GM21526 (cell line): ENCODE data around the gene ASTN2.

Source experiments
- ATAC-seq: cut with Tn5 transposase; IDR thresholded peaks from one replicate; pipeline ENCODE4 v1.9.1; 2021; ENCODE audit warnings: moderate library complexity; ENCODE audit not compliant: unreplicated experiment, low FRiP score

The ASTN2 gene

GRCh38 chr9:116436121-116436520 lies 978.7 kb downstream of the ASTN2 start:
- no peak for ATAC-seq

GRCh38 chr9:116435706-116436105 lies 979.2 kb downstream of the ASTN2 start:
- no peak for ATAC-seq

DNA sequence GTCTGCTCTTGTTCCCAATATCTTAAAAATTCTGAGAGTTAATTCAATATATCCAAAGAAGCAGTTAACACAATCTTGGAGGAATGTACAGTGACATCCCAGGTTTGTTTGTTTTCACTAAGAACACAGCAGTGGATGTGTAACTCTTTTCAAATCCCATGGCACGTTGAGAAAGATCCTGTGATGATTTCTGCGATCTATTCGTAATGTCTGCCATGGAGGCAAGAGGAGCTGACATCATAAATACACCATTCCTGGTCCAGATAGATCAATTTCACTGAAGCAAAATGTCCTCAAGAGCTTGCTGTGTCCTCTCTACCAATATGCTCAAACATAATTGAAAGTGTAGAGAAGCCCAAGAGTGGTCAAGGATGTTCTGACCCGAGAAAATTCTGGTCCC lies 980.5 kb downstream of the ASTN2 start:
- no peak for ATAC-seq

DNA sequence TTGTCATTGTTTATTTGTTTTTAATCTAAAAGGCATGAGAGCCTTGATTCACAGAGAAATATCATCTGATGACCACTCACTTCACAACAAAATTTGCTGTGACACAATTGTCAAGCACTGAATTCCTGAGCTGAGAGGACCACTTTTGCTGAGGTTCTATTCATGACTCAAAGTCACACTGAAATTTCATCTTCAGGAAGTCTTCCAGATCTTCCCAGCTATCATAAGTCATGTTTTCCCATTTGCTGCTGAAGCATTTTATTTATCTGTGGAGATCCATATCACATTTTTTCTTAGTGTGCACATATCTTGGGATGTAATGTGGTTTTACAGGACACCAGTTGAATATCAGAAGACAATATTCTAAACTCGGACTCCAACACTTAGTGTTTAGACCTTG lies 982.8 kb downstream of the ASTN2 start:
- no peak for ATAC-seq

DNA sequence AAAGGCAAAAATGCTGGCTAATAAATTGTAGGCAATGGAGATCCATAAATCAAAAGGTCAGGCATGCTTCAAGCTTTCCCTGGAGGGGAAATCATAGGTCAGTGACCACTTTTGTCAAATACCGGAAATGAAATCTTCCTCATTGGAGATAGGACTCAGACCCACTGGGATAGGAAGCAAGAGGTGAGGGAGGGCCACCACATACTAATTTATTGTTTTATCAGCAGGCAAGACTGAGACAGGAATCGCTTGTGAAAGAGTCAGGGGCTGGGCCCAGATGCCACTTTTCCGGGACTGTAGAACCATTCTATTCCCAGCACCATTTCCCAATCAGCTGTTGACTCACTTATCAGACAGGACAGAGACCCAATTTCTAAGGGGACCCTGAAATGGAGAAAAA lies 984.0 kb downstream of the ASTN2 start:
- no peak for ATAC-seq

- ATAC-seq, result no peak
These were observed 989.6 kb downstream of the ASTN2 start for GRCh38 chr9:116425244-116425643.

DNA sequence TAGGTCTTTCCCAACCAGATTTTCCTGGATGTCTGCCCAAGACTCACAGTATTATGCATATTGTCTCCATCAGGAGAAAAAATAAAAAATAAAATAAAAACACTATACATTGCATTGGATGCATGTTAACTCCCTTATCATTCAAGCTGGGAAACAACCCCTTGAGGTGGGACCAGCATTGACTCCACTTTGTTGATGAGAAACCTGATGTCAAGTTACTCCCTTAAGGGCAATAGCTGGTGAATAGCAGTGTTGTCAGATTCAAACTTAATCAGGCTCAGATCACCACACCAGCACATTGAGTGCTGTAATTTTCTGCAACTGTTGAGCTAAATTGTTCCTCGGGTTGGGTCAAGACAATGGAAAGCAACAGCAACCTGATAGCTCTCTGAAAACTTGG lies 991.7 kb downstream of the ASTN2 start:
- ATAC-seq, result no peak

- no peak for ATAC-seq
These were observed 992.5 kb downstream of the ASTN2 start for GRCh38 chr9:116422119-116422979.

GRCh38 chr9:116420993-116421538 lies 993.8 kb downstream of the ASTN2 start:
- no peak for ATAC-seq

GRCh38 chr9:116419181-116419580 lies 995.7 kb downstream of the ASTN2 start:
- no peak for ATAC-seq

DNA sequence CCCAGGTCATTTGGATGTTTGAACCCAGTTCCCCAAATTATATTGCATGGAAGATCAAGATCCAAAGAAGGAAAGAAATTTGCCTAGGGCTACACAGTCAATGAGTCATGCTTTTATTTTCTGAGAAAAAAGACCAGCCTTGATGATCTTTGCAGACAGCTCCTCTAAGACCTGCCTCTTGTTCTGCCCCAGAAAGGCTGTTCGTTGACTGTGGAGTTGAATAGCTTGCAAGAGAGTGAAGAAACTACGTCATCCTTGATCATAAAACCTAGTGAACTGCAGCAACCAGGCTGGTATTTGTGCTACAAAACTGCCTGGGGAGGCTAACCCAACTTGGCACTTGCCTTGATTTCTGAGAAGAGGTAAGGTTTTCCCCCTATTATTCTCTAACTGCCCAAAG lies 997.4 kb downstream of the ASTN2 start:
- no peak for ATAC-seq

GRCh38 chr9:116416421-116416820 lies 998.4 kb downstream of the ASTN2 start:
- ATAC-seq, result no peak

GRCh38 chr9:116414374-116414773 lies 1000.5 kb downstream of the ASTN2 start:
- no peak for ATAC-seq

- ATAC-seq, result no peak
These were observed 1003.4 kb downstream of the ASTN2 start for GRCh38 chr9:116411506-116411905.

GRCh38 chr9:116409638-116410037 lies 1005.2 kb downstream of the ASTN2 start:
- no peak for ATAC-seq

DNA sequence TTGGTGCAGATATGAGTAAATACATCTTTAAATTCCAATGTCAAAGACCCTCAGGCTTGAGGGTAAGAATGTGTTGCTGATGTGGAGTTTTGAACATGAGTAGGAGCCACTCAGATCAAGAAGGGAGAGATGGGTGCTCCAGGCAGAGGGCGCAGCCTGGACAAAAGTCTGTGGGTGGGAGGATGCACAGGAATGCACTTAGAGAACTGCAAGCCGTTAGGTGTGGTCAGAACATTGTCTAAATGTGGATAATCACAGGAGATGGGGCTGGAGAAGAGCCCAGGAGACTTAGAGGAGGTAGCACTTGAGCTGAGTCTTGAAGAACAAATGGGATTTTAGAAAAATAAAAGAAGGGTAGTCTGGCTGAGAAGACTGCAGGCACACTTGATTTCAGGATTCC lies 1005.7 kb downstream of the ASTN2 start:
- no peak for ATAC-seq

DNA sequence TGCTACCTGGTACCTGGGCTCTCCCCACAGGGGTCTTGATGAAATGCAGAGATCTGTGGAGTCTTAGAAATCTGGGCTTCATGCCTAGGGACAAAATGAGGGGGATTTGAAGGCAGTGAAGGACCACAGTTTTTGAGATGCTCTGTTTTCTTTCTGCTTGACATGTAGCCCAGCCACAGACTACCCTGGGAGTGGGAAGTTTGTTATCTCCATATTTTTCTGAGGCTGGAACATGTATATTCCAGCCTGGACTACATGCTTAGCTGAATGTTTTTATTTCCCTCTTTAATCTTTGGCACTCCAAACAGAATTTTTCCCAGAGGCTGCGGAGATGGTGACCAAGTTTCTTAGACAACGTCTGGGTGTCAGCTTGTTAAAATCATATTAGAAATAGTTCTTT lies 1008.4 kb downstream of the ASTN2 start:
- no peak for ATAC-seq

DNA sequence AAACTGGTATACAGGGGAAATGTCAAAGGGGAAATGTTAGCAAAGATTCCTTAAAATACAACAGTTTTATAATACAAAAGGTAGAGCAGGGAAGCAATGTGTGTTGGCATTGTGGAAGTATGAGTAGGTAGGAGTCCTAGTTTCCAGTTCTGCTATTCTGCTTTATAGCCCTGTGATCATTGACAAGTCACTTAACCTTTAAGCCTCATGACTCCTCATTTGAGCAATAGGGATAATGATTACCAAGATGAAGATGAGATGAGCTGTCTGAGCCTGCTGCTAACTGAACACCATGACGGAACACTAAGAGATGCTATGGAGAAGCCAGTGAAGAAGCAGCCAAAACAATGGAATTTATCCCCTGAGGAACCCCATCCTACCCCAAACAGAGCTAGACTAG lies 1009.5 kb downstream of the ASTN2 start:
- no peak for ATAC-seq

DNA sequence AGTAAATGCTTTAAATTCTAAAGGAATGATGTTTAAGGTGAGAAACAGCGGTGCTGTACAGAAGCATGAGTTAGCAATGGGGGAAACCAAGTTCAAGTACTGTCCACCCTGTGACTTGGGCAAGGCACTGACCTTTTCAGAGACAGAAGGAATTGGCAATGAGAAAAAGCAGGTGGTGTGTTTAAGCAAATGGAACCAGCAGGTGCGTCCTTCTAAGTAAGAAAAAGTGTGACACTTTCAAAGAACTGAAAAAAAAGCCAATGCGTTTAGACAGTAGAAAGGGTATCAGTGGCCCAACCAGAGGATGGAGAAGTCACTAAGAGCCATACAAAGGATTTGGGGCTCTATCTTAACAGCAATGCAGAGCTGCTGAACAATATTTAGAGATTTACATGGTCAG lies 1010.6 kb downstream of the ASTN2 start:
- ATAC-seq, result no peak

DNA sequence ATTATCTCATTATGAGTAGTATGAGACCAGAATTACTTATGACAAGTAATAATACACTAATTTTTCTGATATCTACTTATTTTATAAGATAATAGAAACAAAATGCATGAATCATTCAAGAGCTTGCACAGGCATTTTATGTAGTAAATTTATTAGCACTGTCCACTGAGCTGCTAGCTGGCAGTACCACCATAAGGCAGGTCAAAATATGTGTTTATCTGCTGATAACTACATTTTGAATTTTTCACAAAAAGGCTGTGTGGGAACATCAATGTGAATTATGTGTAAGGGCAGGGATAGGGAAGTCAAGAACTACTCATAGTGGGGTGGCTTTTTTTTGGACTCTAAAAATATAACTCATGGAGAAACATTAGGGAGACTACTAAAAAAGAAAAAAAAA lies 1011.7 kb downstream of the ASTN2 start:
- ATAC-seq, result no peak

DNA sequence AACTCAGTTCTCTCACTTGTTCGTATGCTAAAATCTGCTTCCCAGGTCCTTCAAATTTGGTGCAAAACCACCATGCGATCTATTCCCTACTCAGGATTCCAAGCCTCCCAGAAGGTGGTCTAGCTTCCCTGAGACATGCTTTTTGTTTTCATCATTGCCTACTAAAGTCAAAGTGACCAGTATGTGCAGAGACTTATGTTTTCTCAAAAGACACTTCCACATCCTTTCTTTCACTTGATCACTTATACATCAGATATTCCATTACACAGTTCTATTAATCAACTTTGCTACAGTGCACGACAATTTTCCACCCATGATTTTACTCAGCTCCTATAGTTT lies 1019.2 kb downstream of the ASTN2 start:
- no peak for ATAC-seq

- no peak for ATAC-seq
These were observed 1019.8 kb downstream of the ASTN2 start for GRCh38 chr9:116394894-116395698.
